Naive thymus-derived CD4-positive, alpha-beta T cell (primary cell): Measurements from ENCODE around the gene BLTP3B. TPM values are rescaled to one million over a fixed set of nuclear protein-coding genes. Genes with fewer than 3 reads are reported as not detected.

Source experiments
- ATAC-seq: fragments of 150-1000 bp; cut with Tn5 transposase; 2 replicates; pipeline ENCODE4 v1.10.0; 2021; ENCODE audit warnings: mild to moderate bottlenecking, moderate library complexity
- CTCF ChIA-PET: fragments of 350-600 bp; sonication (Branson Sonifier 250); formaldehyde crosslinking; loops from one replicate; lab custom pipeline; 2021; ENCODE audit warnings: antibody characterized with exemption; lab: Charles Lee
- POLR2A ChIA-PET: fragments of 350-600 bp; sonication (Branson Sonifier 250); formaldehyde crosslinking; loops from one replicate; lab custom pipeline; 2021; ENCODE audit warnings: antibody characterized with exemption, inconsistent platforms; lab: Charles Lee
- DNase-seq, 9 donors: peaks; one replicate each; pipeline versions ENCODE4 v3.0.0 to v3.0.0-alpha.2; 2020 to 2022; ENCODE audit warnings: mixed read lengths in 1 of 9
- H3K27ac ChIP-seq: one replicate; pipeline ENCODE4 v1.7.0; 2013; ENCODE audit warnings: mild to moderate bottlenecking, low read depth, low read length, moderate library complexity
- H3K27me3 ChIP-seq, 2 donors: one replicate each; pipeline ENCODE4 v1.7.0; 2013; ENCODE audit warnings: low read length in 2 of 2, mild to moderate bottlenecking in 2 of 2, moderate library complexity in 2 of 2; ENCODE audit not compliant: control insufficient read depth in 2 of 2, insufficient read depth in 2 of 2
- H3K36me3 ChIP-seq, 3 experiments: 1 replicate in 2 of 3; 2 replicates in 1 of 3; pipeline ENCODE4 v1.7.0; 2013; ENCODE audit warnings: low read length in 3 of 3, mild to moderate bottlenecking in 3 of 3, moderate library complexity in 1 of 3; ENCODE audit not compliant: insufficient read depth in 3 of 3, control insufficient read depth in 2 of 3
- H3K4me1 ChIP-seq, 2 donors: one replicate each; pipeline ENCODE4 v1.7.0; 2013; ENCODE audit warnings: low read length in 2 of 2, mild to moderate bottlenecking in 2 of 2, moderate library complexity in 1 of 2; ENCODE audit not compliant: control insufficient read depth in 2 of 2, insufficient read depth in 2 of 2
- H3K4me3 ChIP-seq: 2 replicates; pipeline ENCODE4 v1.7.0; 2013; ENCODE audit warnings: mild to moderate bottlenecking, low read length
- H3K9me3 ChIP-seq, 3 experiments: 1 replicate in 2 of 3; 2 replicates in 1 of 3; pipeline ENCODE4 v1.7.0; 2013; ENCODE audit warnings: low read length in 3 of 3; ENCODE audit not compliant: control insufficient read depth in 2 of 3
- H3K27ac Mint-ChIP-seq, 9 donors: one replicate each; pipeline ENCODE4 v1.8.0; 2020 to 2022; ENCODE audit warnings: mixed read lengths in 9 of 9, mild to moderate bottlenecking in 8 of 9, moderate library complexity in 5 of 9, inconsistent platforms in 2 of 9
- H3K27me3 Mint-ChIP-seq, 5 donors: one replicate each; pipeline ENCODE4 v1.8.0; 2021 to 2022; ENCODE audit warnings: mixed read lengths in 5 of 5, mild to moderate bottlenecking in 1 of 5
- H3K36me3 Mint-ChIP-seq, 5 donors: one replicate each; pipeline ENCODE4 v1.8.0; 2020 to 2022; ENCODE audit warnings: mixed read lengths in 5 of 5, mild to moderate bottlenecking in 3 of 5, inconsistent platforms in 1 of 5
- H3K4me1 Mint-ChIP-seq, 7 donors: one replicate each; pipeline ENCODE4 v1.8.0; 2020 to 2022; ENCODE audit warnings: mixed read lengths in 7 of 7, mild to moderate bottlenecking in 3 of 7, inconsistent platforms in 1 of 7
- H3K4me3 Mint-ChIP-seq, 10 donors: one replicate each; pipeline ENCODE4 v1.8.0; 2020 to 2022; ENCODE audit warnings: mild to moderate bottlenecking in 10 of 10, mixed read lengths in 10 of 10, moderate library complexity in 6 of 10, inconsistent platforms in 2 of 10
- H3K9me3 Mint-ChIP-seq, 11 donors: one replicate each; pipeline ENCODE4 v1.8.0; 2020 to 2022; ENCODE audit warnings: mixed read lengths in 11 of 11, mild to moderate bottlenecking in 4 of 11, inconsistent platforms in 1 of 11, moderate library complexity in 1 of 11
- intact Hi-C, 2 donors: fragments of 100-400 bp; cut with micrococcal nuclease; formaldehyde crosslinking; loops; one replicate each; pipeline ENCODE4 v1.15.1; 2023
- microRNA-seq: library from miRNA; unstranded; fragments of <30 nt; microRNA quantifications from one replicate; pipeline ENCODE4 v1.2.0, GENCODE V29; 2022; ENCODE audit warnings: borderline microRNAs expressed
- polyA plus RNA-seq, 2 donors: library from polyadenylated mRNA; unstranded; fragments of 300-500 nt; fragmentation: Illumina TruSeq; gene quantifications; one replicate each; pipeline ENCODE4 v1.2.3, GENCODE V29; 2021
- total RNA-seq, 6 experiments: library from RNA in 5 of 6; stranded (reverse) in 5 of 6; gene quantifications; 1 replicate in 5 of 6; 2 replicates in 1 of 6; pipeline ENCODE4 v1.2.3 and lab custom pipeline; 2021 to 2026

BLTP3B gene
- total and polyA plus RNA-seq, 7 experiments from 2014 or later: 12.7 to 28.9 (median 16.8) TPM

GRCh38 chr12:100106861-100107260 is 35.8 kb downstream of the BLTP3B start:
- H3K36me3 ChIP-seq: peaks cover 0 to 9% (median 5%) of the 10 kb centered on the region in 3 experiments
- H3K27ac Mint-ChIP-seq: no peak overlapping the region
- ATAC-seq (no peak), DNase-seq (no peak)
- no peaks in the 10 kb centered on the region for H3K27me3 ChIP-seq
- no peak overlapping the region for H3K4me3 ChIP-seq
- peaks cover 8 to 46% (median 36%) of the 10 kb centered on the region in 5 donors for H3K36me3 Mint-ChIP-seq
- no peak overlapping the region for H3K27ac ChIP-seq
- H3K4me1 ChIP-seq: no peaks in the 10 kb centered on the region
- H3K9me3 ChIP-seq: no peaks in the 10 kb centered on the region
- peaks cover 0 to 16% (median 7%) of the 10 kb centered on the region in 11 donors for H3K9me3 Mint-ChIP-seq
- no peaks in the 10 kb centered on the region for H3K27me3 Mint-ChIP-seq
- ChIA-PET POLR2A (no interaction called here), CTCF (no interaction called here)
- intact Hi-C loops: no loop called here
- H3K4me1 Mint-ChIP-seq: peaks cover 0 to 13% (median 8%) of the 10 kb centered on the region in 7 donors
- no peak overlapping the region for H3K4me3 Mint-ChIP-seq

- H3K4me1 ChIP-seq: no peaks in the 10 kb centered on the region
- Mint-ChIP-seq H3K27me3 (no peaks in the 10 kb centered on the region), H3K4me1 (peaks cover 0 to 9% (median 7%) of the 10 kb centered on the region in 7 donors), H3K27ac (no peak overlapping the region), H3K36me3 (peaks cover 8 to 52% (median 42%) of the 10 kb centered on the region in 5 donors), H3K9me3 (peaks cover 0 to 16% (median 7%) of the 10 kb centered on the region in 11 donors), H3K4me3 (no peak overlapping the region)
- H3K27ac ChIP-seq: no peak overlapping the region
- ATAC-seq: no peak
- ChIA-PET CTCF (no interaction called here), POLR2A (no interaction called here)
- DNase-seq: no peak
- no peaks in the 10 kb centered on the region for H3K9me3 ChIP-seq
- no peak overlapping the region for H3K4me3 ChIP-seq
- intact Hi-C loops: no loop called here
- H3K36me3 ChIP-seq: peaks cover 0 to 9% (median 9%) of the 10 kb centered on the region in 3 experiments
- no peaks in the 10 kb centered on the region for H3K27me3 ChIP-seq
These were observed 37.0 kb downstream of the BLTP3B start for GRCh38 chr12:100105661-100106060.

- Mint-ChIP-seq H3K9me3 (peaks cover 0 to 2% (median 0%) of the 10 kb centered on the region in 11 donors), H3K27ac (no peak overlapping the region), H3K27me3 (no peaks in the 10 kb centered on the region), H3K36me3 (peaks cover 3 to 40% (median 23%) of the 10 kb centered on the region in 5 donors), H3K4me1 (peaks cover 0 to 4% (median 0%) of the 10 kb centered on the region in 7 donors), H3K4me3 (no peak overlapping the region)
- ChIA-PET POLR2A (no interaction called here), CTCF (interaction anchor here (0.7 kb wide), 1 partner anchor 1535 kb away, joined by 3 read pairs; no protein-coding TSS in a partner anchor)
- ATAC-seq (no peak), DNase-seq (no peak)
- Histone ChIP-seq H3K9me3 (no peaks in the 10 kb centered on the region), H3K27me3 (no peaks in the 10 kb centered on the region), H3K27ac (no peak overlapping the region), H3K4me1 (no peaks in the 10 kb centered on the region), H3K4me3 (no peak overlapping the region), H3K36me3 (peaks cover 0 to 13% (median 9%) of the 10 kb centered on the region in 3 experiments)
- intact Hi-C loops: no loop called here
These were observed 41.7 kb downstream of the BLTP3B start for GRCh38 chr12:100101000-100101399.

Small RNA genes lying within 50 kb of the gene (microRNA-seq; reads per million reads assigned to microRNA genes)
- not detected for gene MIR1827

Other genes with a start within 250 kb of the BLTP3B start
- gene ANKS1B, start 157.9 kb downstream of the BLTP3B start, total RNA-seq: under 1 TPM in 1 of 5 experiments, not detected in 4; 0.97 TPM
- not detected for gene ANKS1B, start 157.9 kb downstream of the BLTP3B start, polyA plus RNA-seq
- 10 to 100 TPM; 24.1 to 46.8 (median 34.6) TPM for gene ACTR6, start 57.9 kb upstream of the BLTP3B start, total RNA-seq
- gene ACTR6, start 57.9 kb upstream of the BLTP3B start, polyA plus RNA-seq: 10 to 100 TPM; 40.2 to 43.4 TPM
- 1 to 10 TPM in 2 of 5 experiments, under 1 TPM in 3; 0.74 to 1.3 (median 0.92) TPM for gene DEPDC4, start 124.2 kb upstream of the BLTP3B start, total RNA-seq
- gene DEPDC4, start 124.2 kb upstream of the BLTP3B start, polyA plus RNA-seq: under 1 TPM; 0.64 to 0.87 TPM
- 10 to 100 TPM; 32.6 to 49.4 (median 42.3) TPM for gene SCYL2, start 124.3 kb upstream of the BLTP3B start, total RNA-seq
- gene SCYL2, start 124.3 kb upstream of the BLTP3B start, polyA plus RNA-seq: 10 to 100 TPM; 18.9 to 25.2 TPM
- gene SLC17A8, start 214.2 kb upstream of the BLTP3B start, total RNA-seq: not detected
- gene SLC17A8, start 214.2 kb upstream of the BLTP3B start, polyA plus RNA-seq: not detected